Fibroblast of mammary gland (primary cell): ENCODE measurements around the gene TBPL2.
A peak's percentile ranks its signal among the peaks of the same experiment; 100 is the strongest.

ENCODE experiments used
- DNase-seq: peaks from one replicate; pipeline ENCODE4 v3.0.0-alpha.2; 2010; ENCODE audit warnings: low read depth
- H3K4me3 ChIP-seq: 2 replicates; pipeline ENCODE4 v1.5.1; 2011; ENCODE audit warnings: low read depth, mild to moderate bottlenecking, low read length, moderate library complexity; ENCODE audit not compliant: control insufficient read depth
- TF ChIP-seq, protein P1 (sequence below): conservative IDR thresholded peaks from 2 replicates; pipeline ENCODE4 v1.5.1; 2011; ENCODE audit warnings: low read depth, low read length, inconsistent platforms; ENCODE audit not compliant: control insufficient read depth, insufficient read depth

Gene TBPL2

DNA sequence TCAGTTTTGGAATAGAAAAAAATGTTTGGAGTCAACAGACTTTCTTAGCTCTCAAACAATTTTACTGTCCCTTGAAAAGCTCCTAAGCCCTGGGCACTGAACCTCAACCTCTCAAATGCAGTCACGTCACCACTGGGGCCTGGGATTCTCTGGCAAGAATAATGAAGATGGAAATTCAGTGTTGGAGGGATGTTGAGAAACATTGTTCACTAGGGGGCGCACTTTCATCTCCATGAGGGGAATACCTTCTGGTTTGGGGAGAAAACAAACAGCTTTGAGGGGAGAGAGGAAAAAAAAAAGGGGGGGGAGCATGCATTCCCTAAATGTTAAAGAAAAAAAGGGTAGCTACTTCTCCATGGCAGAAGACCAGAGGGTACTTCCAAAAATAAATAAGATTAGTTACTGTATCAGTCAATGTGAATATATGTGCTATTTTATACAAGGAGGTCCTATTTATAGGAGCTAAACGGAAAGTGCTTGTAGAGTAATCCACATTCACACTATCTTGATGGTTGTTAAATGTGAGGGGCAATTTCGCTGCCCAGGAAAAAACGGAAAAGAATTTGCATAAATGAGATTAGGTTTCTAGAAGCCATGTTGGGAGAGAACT lies 5.8 kb upstream of the TBPL2 start:
- TF ChIP-seq, protein P1, sequence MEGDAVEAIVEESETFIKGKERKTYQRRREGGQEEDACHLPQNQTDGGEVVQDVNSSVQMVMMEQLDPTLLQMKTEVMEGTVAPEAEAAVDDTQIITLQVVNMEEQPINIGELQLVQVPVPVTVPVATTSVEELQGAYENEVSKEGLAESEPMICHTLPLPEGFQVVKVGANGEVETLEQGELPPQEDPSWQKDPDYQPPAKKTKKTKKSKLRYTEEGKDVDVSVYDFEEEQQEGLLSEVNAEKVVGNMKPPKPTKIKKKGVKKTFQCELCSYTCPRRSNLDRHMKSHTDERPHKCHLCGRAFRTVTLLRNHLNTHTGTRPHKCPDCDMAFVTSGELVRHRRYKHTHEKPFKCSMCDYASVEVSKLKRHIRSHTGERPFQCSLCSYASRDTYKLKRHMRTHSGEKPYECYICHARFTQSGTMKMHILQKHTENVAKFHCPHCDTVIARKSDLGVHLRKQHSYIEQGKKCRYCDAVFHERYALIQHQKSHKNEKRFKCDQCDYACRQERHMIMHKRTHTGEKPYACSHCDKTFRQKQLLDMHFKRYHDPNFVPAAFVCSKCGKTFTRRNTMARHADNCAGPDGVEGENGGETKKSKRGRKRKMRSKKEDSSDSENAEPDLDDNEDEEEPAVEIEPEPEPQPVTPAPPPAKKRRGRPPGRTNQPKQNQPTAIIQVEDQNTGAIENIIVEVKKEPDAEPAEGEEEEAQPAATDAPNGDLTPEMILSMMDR: peak; percentile 74
- peak; percentile 88 for DNase-seq
- no peak overlapping the region for H3K4me3 ChIP-seq

DNA sequence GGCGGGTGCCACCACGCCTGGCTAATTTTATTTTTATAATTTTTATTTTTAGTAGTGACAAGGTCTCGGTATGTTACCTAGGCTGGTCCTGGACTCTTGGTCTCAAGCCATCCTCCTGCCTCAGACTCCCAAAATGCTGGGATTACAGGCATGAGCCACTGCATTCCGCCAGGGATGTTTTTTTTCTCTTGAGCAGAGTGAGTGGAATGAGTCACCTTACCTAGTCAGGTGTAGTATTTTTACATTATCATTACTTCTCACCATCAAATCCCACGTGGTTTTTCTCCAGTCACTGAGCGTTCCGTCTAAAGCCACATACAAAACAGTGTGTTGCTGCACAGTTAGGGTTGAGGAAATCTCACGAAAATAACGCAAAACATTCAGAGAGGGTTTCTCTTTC lies 870 bp upstream of the TBPL2 start:
- no peak for DNase-seq
- TF ChIP-seq, protein P1: no peak
- no peak overlapping the region for H3K4me3 ChIP-seq

DNA sequence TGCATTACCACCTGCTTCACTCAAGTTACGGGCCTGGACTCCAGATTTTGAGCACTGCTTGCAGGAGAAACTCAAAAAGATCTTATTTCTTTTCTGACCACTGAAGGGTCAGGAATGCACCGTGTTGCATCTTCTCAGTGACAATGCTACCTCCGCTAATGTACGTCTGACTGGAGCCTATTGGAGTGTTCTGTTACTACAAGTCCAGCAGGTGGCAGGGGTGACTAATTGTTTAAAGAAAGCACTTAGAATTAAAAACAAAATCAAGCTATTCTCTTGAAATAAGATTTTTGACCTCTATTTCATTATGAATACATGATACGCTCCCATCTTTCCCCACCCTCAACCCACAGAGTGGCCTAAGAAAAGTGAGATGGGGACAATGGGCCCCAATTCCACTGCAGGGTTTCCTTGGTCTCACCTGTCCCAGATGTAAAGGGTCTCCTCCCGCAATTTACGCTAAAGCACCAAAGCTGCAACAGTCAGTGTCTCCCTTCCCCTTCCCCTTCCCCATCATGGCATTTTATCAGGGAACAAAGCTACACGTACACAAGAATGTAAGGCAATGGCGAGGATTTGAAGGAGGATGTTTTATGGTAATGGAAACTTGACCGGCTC lies 2.2 kb downstream of the TBPL2 start:
- TF ChIP-seq, protein P1: peak; percentile 60
- peak; percentile 75 for DNase-seq
- no peak overlapping the region for H3K4me3 ChIP-seq

DNA sequence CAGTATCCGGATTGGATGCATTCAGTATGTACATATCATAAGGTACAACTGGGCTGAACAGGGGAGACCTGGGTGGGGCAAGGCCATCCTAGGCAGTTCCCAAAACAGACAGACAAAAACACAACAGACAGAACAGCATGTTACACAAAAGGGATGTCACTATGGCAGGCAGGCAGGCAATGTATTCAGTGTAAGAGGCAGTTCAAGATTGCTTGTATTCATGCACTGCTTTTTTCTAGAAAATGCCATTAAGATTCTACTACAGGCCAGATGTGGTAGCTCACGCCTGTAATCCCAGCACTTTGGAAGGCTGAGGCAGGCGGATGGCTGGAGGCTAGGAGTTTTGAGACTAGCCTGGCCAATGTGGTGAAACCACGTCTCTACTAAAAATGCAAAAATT lies 3.5 kb downstream of the TBPL2 start:
- H3K4me3 ChIP-seq: no peak overlapping the region
- no peak for DNase-seq
- TF ChIP-seq, protein P1: no peak

DNA sequence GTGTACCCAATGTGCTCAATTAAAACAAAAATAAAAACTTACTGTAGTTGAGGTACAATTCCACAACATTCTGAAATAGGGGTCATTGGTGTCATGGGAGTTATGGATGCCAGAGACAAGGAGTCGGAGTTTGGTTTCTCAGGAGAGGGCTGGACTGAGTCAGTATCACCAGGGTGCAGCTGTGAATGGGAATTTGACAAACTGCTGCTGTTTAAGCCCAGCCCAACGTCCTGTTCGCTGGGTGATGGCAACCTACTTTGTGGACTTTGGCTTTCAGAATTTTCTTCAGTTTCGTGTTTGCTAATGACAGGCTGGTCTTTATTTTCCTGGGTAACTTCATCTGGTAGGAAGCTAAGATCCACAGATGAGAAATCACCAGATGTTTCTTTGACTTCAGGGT lies 3.9 kb downstream of the TBPL2 start:
- H3K4me3 ChIP-seq: no peak overlapping the region
- DNase-seq: no peak
- TF ChIP-seq, protein P1: no peak

DNA sequence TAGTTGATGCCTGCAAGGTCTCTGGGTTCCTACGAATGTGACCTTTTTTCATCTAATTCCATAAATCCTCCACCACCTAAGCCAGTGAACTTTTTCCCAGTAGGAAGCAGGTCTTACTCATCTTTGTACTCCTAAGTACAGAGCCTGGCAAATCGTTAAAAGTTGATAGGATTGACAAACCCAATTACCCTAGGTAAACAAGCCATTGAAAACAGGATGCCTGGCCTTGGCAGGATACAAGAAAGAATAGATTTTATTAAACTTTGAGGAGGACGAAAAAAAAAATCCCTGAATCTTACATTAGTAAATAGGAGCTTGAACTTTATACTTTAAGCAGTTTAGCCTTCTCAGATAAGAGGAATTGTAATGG lies 5.6 kb downstream of the TBPL2 start:
- no peak overlapping the region for H3K4me3 ChIP-seq
- DNase-seq: no peak
- TF ChIP-seq, protein P1: no peak
